HL-60 (cell line): ENCODE results near the gene NXPH1.

ENCODE experiments used
- GABPA ChIP-seq: IDR thresholded peaks from 2 replicates; pipeline ENCODE4 v1.6.1; 2012; ENCODE audit warnings: low read depth
- POLR2AphosphoS5 ChIP-seq: IDR thresholded peaks from 2 replicates; pipeline ENCODE4 v1.6.1; 2012; ENCODE audit warnings: low read depth
- SPI1 ChIP-seq: IDR thresholded peaks from 2 replicates; pipeline ENCODE4 v1.6.1; 2012; ENCODE audit warnings: low read depth, mild to moderate bottlenecking, borderline replicate concordance
- TF ChIP-seq, protein P1 (sequence below): IDR thresholded peaks from one replicate; pipeline ENCODE4 v1.5.1; 2011; ENCODE audit warnings: low read length, control low read depth, inconsistent platforms; ENCODE audit not compliant: insufficient read depth
- TF ChIP-seq, protein P2 (sequence below): IDR thresholded peaks from 2 replicates; pipeline ENCODE4 v1.6.1; 2012; ENCODE audit warnings: low read depth; ENCODE audit not compliant: insufficient replicate concordance

DNA sequence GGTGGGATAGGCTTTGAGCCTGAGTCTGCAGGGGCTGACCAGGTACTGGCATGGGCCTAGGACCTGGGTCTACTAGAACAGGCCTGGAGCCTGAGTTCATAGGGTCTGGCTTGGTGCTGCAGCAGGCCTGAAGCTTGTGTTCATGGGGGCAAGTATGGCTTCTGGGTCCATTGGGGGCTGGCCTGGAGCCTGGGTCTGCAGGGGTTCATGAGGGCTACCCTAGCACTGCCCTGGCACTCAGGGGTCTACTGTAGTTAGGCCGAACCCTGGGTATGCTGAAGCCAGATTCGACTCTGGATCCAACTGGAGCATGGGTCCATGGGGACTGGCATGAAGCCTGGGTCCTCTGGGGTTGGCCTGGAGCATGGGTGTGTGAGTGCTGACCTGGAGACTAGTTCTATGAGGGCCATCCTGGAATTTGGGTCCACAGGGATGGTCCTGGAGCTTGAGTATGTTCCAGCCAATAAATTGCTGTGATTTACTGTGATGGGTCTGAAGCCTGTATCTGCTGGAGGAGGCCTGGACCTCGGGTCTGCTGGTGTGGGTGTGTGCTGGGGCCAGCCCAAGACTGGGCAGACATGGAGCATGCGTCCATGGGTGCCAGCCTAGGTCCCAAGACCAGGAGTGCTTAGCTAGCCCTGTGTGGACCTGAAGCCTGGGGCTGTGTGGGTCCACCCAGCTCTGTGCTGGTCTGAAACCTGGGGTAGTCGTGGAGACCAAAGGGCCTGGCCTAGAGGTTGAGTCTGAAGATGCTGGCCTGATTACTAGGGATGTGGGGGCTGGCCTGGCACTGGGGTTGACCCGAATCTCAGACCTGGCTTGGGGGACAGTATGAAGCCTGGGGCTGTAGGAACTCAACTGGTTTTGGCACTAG lies 235.5 kb downstream of the NXPH1 start:
- TF ChIP-seq, protein P1, sequence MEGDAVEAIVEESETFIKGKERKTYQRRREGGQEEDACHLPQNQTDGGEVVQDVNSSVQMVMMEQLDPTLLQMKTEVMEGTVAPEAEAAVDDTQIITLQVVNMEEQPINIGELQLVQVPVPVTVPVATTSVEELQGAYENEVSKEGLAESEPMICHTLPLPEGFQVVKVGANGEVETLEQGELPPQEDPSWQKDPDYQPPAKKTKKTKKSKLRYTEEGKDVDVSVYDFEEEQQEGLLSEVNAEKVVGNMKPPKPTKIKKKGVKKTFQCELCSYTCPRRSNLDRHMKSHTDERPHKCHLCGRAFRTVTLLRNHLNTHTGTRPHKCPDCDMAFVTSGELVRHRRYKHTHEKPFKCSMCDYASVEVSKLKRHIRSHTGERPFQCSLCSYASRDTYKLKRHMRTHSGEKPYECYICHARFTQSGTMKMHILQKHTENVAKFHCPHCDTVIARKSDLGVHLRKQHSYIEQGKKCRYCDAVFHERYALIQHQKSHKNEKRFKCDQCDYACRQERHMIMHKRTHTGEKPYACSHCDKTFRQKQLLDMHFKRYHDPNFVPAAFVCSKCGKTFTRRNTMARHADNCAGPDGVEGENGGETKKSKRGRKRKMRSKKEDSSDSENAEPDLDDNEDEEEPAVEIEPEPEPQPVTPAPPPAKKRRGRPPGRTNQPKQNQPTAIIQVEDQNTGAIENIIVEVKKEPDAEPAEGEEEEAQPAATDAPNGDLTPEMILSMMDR = no peak
- TF ChIP-seq GABPA = no peak
- TF ChIP-seq, protein P2, sequence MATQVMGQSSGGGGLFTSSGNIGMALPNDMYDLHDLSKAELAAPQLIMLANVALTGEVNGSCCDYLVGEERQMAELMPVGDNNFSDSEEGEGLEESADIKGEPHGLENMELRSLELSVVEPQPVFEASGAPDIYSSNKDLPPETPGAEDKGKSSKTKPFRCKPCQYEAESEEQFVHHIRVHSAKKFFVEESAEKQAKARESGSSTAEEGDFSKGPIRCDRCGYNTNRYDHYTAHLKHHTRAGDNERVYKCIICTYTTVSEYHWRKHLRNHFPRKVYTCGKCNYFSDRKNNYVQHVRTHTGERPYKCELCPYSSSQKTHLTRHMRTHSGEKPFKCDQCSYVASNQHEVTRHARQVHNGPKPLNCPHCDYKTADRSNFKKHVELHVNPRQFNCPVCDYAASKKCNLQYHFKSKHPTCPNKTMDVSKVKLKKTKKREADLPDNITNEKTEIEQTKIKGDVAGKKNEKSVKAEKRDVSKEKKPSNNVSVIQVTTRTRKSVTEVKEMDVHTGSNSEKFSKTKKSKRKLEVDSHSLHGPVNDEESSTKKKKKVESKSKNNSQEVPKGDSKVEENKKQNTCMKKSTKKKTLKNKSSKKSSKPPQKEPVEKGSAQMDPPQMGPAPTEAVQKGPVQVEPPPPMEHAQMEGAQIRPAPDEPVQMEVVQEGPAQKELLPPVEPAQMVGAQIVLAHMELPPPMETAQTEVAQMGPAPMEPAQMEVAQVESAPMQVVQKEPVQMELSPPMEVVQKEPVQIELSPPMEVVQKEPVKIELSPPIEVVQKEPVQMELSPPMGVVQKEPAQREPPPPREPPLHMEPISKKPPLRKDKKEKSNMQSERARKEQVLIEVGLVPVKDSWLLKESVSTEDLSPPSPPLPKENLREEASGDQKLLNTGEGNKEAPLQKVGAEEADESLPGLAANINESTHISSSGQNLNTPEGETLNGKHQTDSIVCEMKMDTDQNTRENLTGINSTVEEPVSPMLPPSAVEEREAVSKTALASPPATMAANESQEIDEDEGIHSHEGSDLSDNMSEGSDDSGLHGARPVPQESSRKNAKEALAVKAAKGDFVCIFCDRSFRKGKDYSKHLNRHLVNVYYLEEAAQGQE = no peak
- no peak for TF ChIP-seq SPI1
- TF ChIP-seq POLR2AphosphoS5 = no peak
